ENCODE data around the gene DNM3. TPM values are rescaled to one million over a fixed set of nuclear protein-coding genes. Genes with fewer than 3 reads are reported as not detected.
A peak's percentile ranks its signal among the peaks of the same experiment; 100 is the strongest.

DNM3 gene
- total and polyA plus RNA-seq, 2 of the 8 experiments (the other 6 are each of a cell fraction or from before 2014, with no cell fraction given): 2.0 to 8.5 TPM

- TF ChIP-seq CHD7 (IDR thresholded peaks at IDR 0.05; ENCODE audit: insufficient replicate concordance, low read length): no peak
- TF ChIP-seq TBP (IDR thresholded peaks at IDR 0.05; ENCODE audit: low read depth, low read length): no peak; the same call in 1 of the 2 replicates
- TF ChIP-seq HDAC6 (IDR thresholded peaks at IDR 0.05; ENCODE audit: low read depth, low read length): no peak
- TF ChIP-seq RAD21 (IDR thresholded peaks at IDR 0.05 in 1 of 2, conservative IDR thresholded peaks at IDR 0.05 in 1 of 2; ENCODE audit: low read depth in 2 of 2, low read length in 2 of 2): peak; percentile 71 to 83
- no peak for TF ChIP-seq KDM1A (IDR thresholded peaks at IDR 0.05; ENCODE audit: borderline replicate concordance, low read length)
- no peak for TF ChIP-seq SUZ12 (IDR thresholded peaks at IDR 0.05; ENCODE audit: low read length)
- TF ChIP-seq CREB1 (IDR thresholded peaks at IDR 0.05): no peak
- TF ChIP-seq CTBP2 (IDR thresholded peaks at IDR 0.05; ENCODE audit: borderline replicate concordance, insufficient read depth, insufficient read length, low read length): no peak
- TF ChIP-seq PHF8 (conservative IDR thresholded peaks at IDR 0.05; ENCODE audit: low read depth, low read length): peak; percentile 77
Measured at GRCh38 chr1:172443666-172444453, 602.6 kb downstream of the DNM3 start, which contains the start of gene PIGC (continued).

Data from H1 (cell line).